ENCODE measurements around the gene DENND1B. TPM values are rescaled to one million over a fixed set of nuclear protein-coding genes. Genes with fewer than 3 reads are reported as not detected.

Gene DENND1B
- polyA plus RNA-seq, 1 of the 3 experiments (the other 2 are of a cell fraction): 1.4 TPM

GRCh38 chr1:197606168-197606845 is 169.0 kb downstream of the DENND1B start:
- Histone ChIP-seq H2AFZ (ENCODE audit: low read depth) (no peak overlapping the region), H3K4me1 (ENCODE audit: control insufficient read depth in 1 of 2, insufficient read depth in 2 of 2, low read depth in 1 of 2, low read length in 1 of 2) (no peaks in the 10 kb centered on the region; a peak in 1 of 4 replicates), H3K9ac (no peak overlapping the region), H3K27ac (ENCODE audit: low read depth in 2 of 2, low read length in 1 of 2) (no peak overlapping the region), H3K36me3 (replicated peaks in 1 of 2; ENCODE audit: control insufficient read depth in 1 of 2, insufficient read depth in 2 of 2, low read length in 1 of 2) (peaks cover 0 to 11% of the 10 kb centered on the region in 2 experiments), H3K27me3 (ENCODE audit: insufficient read depth) (no peaks in the 10 kb centered on the region), H3K79me2 (ENCODE audit: insufficient read depth) (no peaks in the 10 kb centered on the region), H3K9me2 (no peaks in the 10 kb centered on the region), H3K9me3 (no peaks in the 10 kb centered on the region), H4K20me1 (ENCODE audit: insufficient read depth) (no peaks in the 10 kb centered on the region), H3F3A (replicated peaks; ENCODE audit: insufficient read depth) (no peaks in the 10 kb centered on the region), H3K4me2 (no peak overlapping the region), H3K4me3 (ENCODE audit: low read depth in 2 of 2, low read length in 1 of 2) (no peak overlapping the region)
- no peak for DNase-seq
- ChIA-PET CTCF (no interaction called here), POLR2A (no interaction called here)
- 96% methylated on average over 6 of the region's 6 CpGs for WGBS (ENCODE audit: low lambda C conversion rate)
- no peak for TF ChIP-seq TEAD4 (IDR thresholded peaks at IDR 0.05; ENCODE audit: borderline replicate concordance, insufficient read depth)
- TF ChIP-seq REST (IDR thresholded peaks at IDR 0.05; ENCODE audit: low read depth, low read length): no peak
- no peak for TF ChIP-seq YY1 (IDR thresholded peaks at IDR 0.05; ENCODE audit: low read depth)
- TF ChIP-seq PBX3 (IDR thresholded peaks at IDR 0.05): no peak
- no peak for TF ChIP-seq GABPA (IDR thresholded peaks at IDR 0.05; ENCODE audit: low read depth)
- TF ChIP-seq CTCF (IDR thresholded peaks at IDR 0.05): no peak

- no peaks in the 10 kb centered on the region for H3K4me1 ChIP-seq (ENCODE audit: control insufficient read depth in 1 of 2, insufficient read depth in 2 of 2, low read depth in 1 of 2, low read length in 1 of 2)
- DNase-seq: no peak
- no peaks in the 10 kb centered on the region for H3K9me2 ChIP-seq
- no peaks in the 10 kb centered on the region for H3K9me3 ChIP-seq
- no peak overlapping the region for H3K4me2 ChIP-seq
- no peak overlapping the region for H3K4me3 ChIP-seq (ENCODE audit: low read depth in 2 of 2, low read length in 1 of 2)
- ChIA-PET POLR2A (no interaction called here), CTCF (interaction anchor here (1.4 kb wide), 1 partner anchor 10 kb away, joined by 4 read pairs; no protein-coding TSS in a partner anchor)
- H3K36me3 ChIP-seq (replicated peaks in 1 of 2; ENCODE audit: control insufficient read depth in 1 of 2, insufficient read depth in 2 of 2, low read length in 1 of 2): peaks cover 0 to 4% of the 10 kb centered on the region in 2 experiments
- H3K27me3 ChIP-seq (ENCODE audit: insufficient read depth): no peaks in the 10 kb centered on the region
- H3K9ac ChIP-seq: no peak overlapping the region
- 100% methylated on average over 1 of the region's 1 CpG for WGBS (ENCODE audit: low lambda C conversion rate)
- H3K79me2 ChIP-seq (ENCODE audit: insufficient read depth): no peaks in the 10 kb centered on the region
- H3F3A ChIP-seq (replicated peaks; ENCODE audit: insufficient read depth): no peaks in the 10 kb centered on the region
- H3K27ac ChIP-seq (ENCODE audit: low read depth in 2 of 2, low read length in 1 of 2): no peak overlapping the region
- H2AFZ ChIP-seq (ENCODE audit: low read depth): no peak overlapping the region
- H4K20me1 ChIP-seq (ENCODE audit: insufficient read depth): no peaks in the 10 kb centered on the region
- TF ChIP-seq RFX5 (IDR thresholded peaks at IDR 0.05; ENCODE audit: low read length) (no peak), MEF2A (IDR thresholded peaks at IDR 0.05; ENCODE audit: borderline replicate concordance, low read depth) (no peak), CTCF (IDR thresholded peaks at IDR 0.05) (no peak), MAX (IDR thresholded peaks at IDR 0.05; ENCODE audit: low read depth) (no peak), TCF12 (IDR thresholded peaks at IDR 0.05) (no peak), SIN3A (IDR thresholded peaks at IDR 0.05; ENCODE audit: borderline replicate concordance, low read depth, low read length) (no peak), USF1 (IDR thresholded peaks at IDR 0.05; ENCODE audit: borderline replicate concordance, low read depth) (no peak), PBX3 (IDR thresholded peaks at IDR 0.05) (no peak)
Observed at GRCh38 chr1:197604302-197604701, 171.0 kb downstream of the DENND1B start.
